K562 (cell line): ENCODE results near the gene MBNL2. TPM values are rescaled to one million over a fixed set of nuclear protein-coding genes. Genes with fewer than 3 reads are reported as not detected.

ENCODE experiments used
- ATAC-seq: fragments of 200-7000 bp; cut with Tn5 transposase; 3 replicates; pipeline ENCODE4 v1.9.1; 2020; ENCODE audit warnings: moderate library complexity
- BruUV-seq: library from RNA; stranded (reverse); fragments of 400-500 nt; replicated peaks from 2 replicates; lab custom pipeline; 2021; lab: Mats Ljungman, UMichigan
- CTCF ChIA-PET: fragments of 300-600 bp; formaldehyde crosslinking; extraction: SDS; loops from one replicate; lab custom pipeline; 2021; ENCODE audit warnings: low intra/inter-chr PET ratio; lab: Yijun Ruan, JAX
- POLR2A ChIA-PET: fragments of 300-600, 350-650 bp; sonication (Branson Sonifier 250); formaldehyde crosslinking; extraction: SDS; loops from one replicate; lab custom pipeline; 2021; ENCODE audit warnings: antibody characterized with exemption, inconsistent platforms; lab: Yijun Ruan, JAX
- DNase-seq, 4 experiments: peaks; one replicate each; pipeline versions ENCODE4 v3.0.0 to v3.0.0-alpha.2; 2011 to 2018; ENCODE audit warnings: low spot score in 3 of 4, mixed read lengths in 3 of 4; ENCODE audit errors: extremely low read depth in 1 of 4
- FAIRE-seq: peaks from 2 replicates; lab custom pipeline; 2011; peaks lifted over from hg19 to GRCh38; lab: Jason Lieb, UNC
- H2AFZ ChIP-seq: 2 replicates; pipeline ENCODE4 v1.6.0; 2011; ENCODE audit warnings: low read depth, low read length, control low read depth, inconsistent platforms
- H3K27ac ChIP-seq: fragments of 200-600 bp; 3 replicates; pipeline ENCODE4 v1.8.0; 2011; ENCODE audit warnings: low read depth, mild to moderate bottlenecking, control low read depth, inconsistent platforms, low read length, moderate library complexity, mixed read lengths; ENCODE audit errors: extremely low read depth
- H3K27me3 ChIP-seq, 2 experiments: fragments of 300-600 bp in 1 of 2; 2 replicates in 1 of 2; 3 replicates in 1 of 2; pipeline versions ENCODE4 v1.6.0 to v1.8.0; 2011; ENCODE audit warnings: inconsistent platforms in 2 of 2, low read length in 2 of 2, mild to moderate bottlenecking in 1 of 2, mixed read lengths in 1 of 2, moderate library complexity in 1 of 2; ENCODE audit not compliant: control insufficient read depth in 2 of 2, insufficient read depth in 2 of 2
- H3K36me3 ChIP-seq: fragments of 300-600 bp; 3 replicates; pipeline ENCODE4 v1.8.0; 2011; ENCODE audit warnings: mild to moderate bottlenecking, low read length, inconsistent platforms; ENCODE audit not compliant: control insufficient read depth, insufficient read depth
- H3K4me1 ChIP-seq, 2 experiments: fragments of 200-600 bp in 1 of 2; replicated peaks in 1 of 2; 2 replicates in 1 of 2; 3 replicates in 1 of 2; pipeline versions ENCODE4 v1.5.1 to v1.8.0; 2011; ENCODE audit warnings: inconsistent platforms in 2 of 2, low read length in 2 of 2, mild to moderate bottlenecking in 1 of 2, mixed read lengths in 1 of 2, moderate library complexity in 1 of 2; ENCODE audit not compliant: control insufficient read depth in 2 of 2, insufficient read depth in 2 of 2
- H3K4me2 ChIP-seq: 2 replicates; pipeline ENCODE4 v1.6.1; 2011; ENCODE audit warnings: low read length, control low read depth, inconsistent platforms, mixed read lengths; ENCODE audit not compliant: insufficient read depth
- H3K4me3 ChIP-seq: fragments of 200-600 bp; sonication (generic), shearing (Covaris generic); 2 replicates; pipeline ENCODE4 v1.5.1; 2016; ENCODE audit warnings: control low read depth, inconsistent platforms
- H3K79me2 ChIP-seq: fragments of 200-600 bp; 3 replicates; pipeline ENCODE4 v1.8.0; 2011; ENCODE audit warnings: low read length, inconsistent platforms; ENCODE audit not compliant: control insufficient read depth, insufficient read depth
- H3K9ac ChIP-seq, 2 experiments: 2 replicates each; pipeline versions ENCODE4 v1.6.0 to v1.6.1; 2011; ENCODE audit warnings: low read depth in 2 of 2, low read length in 2 of 2, control low read depth in 1 of 2, inconsistent platforms in 1 of 2, mild to moderate bottlenecking in 1 of 2, mixed read lengths in 1 of 2; ENCODE audit not compliant: insufficient read depth in 1 of 2
- H3K9me1 ChIP-seq: one replicate; pipeline ENCODE4 v1.6.0; 2011; ENCODE audit warnings: inconsistent platforms, mild to moderate bottlenecking, low read length, moderate library complexity; ENCODE audit not compliant: control insufficient read depth, insufficient read depth
- H3K9me3 ChIP-seq: replicated peaks from 2 replicates; pipeline ENCODE4 v1.5.1; 2011; ENCODE audit warnings: low read depth, low read length, inconsistent platforms; ENCODE audit not compliant: control insufficient read depth, insufficient read depth
- H4K20me1 ChIP-seq: replicated peaks from 2 replicates; pipeline ENCODE4 v1.6.1; 2011; ENCODE audit warnings: low read length, inconsistent platforms, mixed read lengths; ENCODE audit not compliant: control insufficient read depth, insufficient read depth
- ADNP ChIP-seq: fragments of 200-800 bp; sonication (Bioruptor generic); IDR thresholded peaks from 2 replicates; pipeline ENCODE4 v1.6.1; 2016; ENCODE audit warnings: missing genetic modification characterization, missing compliant biosample characterization
- PKNOX1 ChIP-seq: fragments of 450-650 bp; IDR thresholded peaks from 2 replicates; pipeline ENCODE4 v1.6.1; 2016
- PTTG1 ChIP-seq: fragments of 450-650 bp; IDR thresholded peaks from 2 replicates; pipeline ENCODE4 v1.6.1; 2016; ENCODE audit warnings: low read depth, mild to moderate bottlenecking, missing genetic modification characterization, missing compliant biosample characterization
- SP1 ChIP-seq: sonication (generic); formaldehyde crosslinking; IDR thresholded peaks from 2 replicates; pipeline ENCODE4 v1.8.1; 2022; ENCODE audit warnings: mild to moderate bottlenecking, missing genetic modification reagents
- ZKSCAN8 ChIP-seq: fragments of 200-800 bp; sonication (Bioruptor generic); IDR thresholded peaks from 2 replicates; pipeline ENCODE4 v1.6.1; 2016; ENCODE audit warnings: missing genetic modification characterization, missing compliant biosample characterization
- WGBS: fragments of 100-300 bp; shearing (Covaris generic); methylation state at CpG from one replicate; pipeline ENCODE4 v1.1.6; 2016; ENCODE audit warnings: low coverage, mixed read lengths; ENCODE audit not compliant: insufficient coverage; ENCODE audit errors: missing lambda C conversion rate; 5-methylcytosine and 5-hydroxymethylcytosine counted together
- in situ Hi-C: fragments of 300-500 bp; cut with MboI; formaldehyde crosslinking; loops from 4 replicates; pipeline ENCODE4 v1.15.0; 2018; ENCODE audit warnings: inconsistent platforms, mixed read lengths
- intact Hi-C: fragments of 100-400 bp; cut with micrococcal nuclease; formaldehyde crosslinking; loops from 2 replicates; pipeline ENCODE4 v1.14.2; 2022
- polyA plus RNA-seq, 8 experiments: library from polyadenylated mRNA; depleted of rRNA in 4 of 8; stranded (reverse) in 5 of 8; unstranded in 3 of 8; fragments of >200 nt; fragmentation: Nextera tagmentation in 2 of 8; fragmentation: Illumina TruSeq in 1 of 8; extraction: Ambion mirVana in 2 of 8; extraction: Trizol in 1 of 8; gene quantifications; 2 replicates each; pipeline versions ENCODE4 v1.2.1 to v1.2.3, GENCODE V29; 2011 to 2014; ENCODE audit warnings: inconsistent platforms in 1 of 8, missing spikeins in 1 of 8
- total RNA-seq, 7 experiments: library from RNA; depleted of rRNA in 6 of 7; stranded (reverse); fragments of >200 nt in 6 of 7; fragmentation: Illumina TruSeq in 2 of 7; extraction: Trizol in 2 of 7; gene quantifications; 2 replicates each; pipeline versions ENCODE4 v1.2.1 to v1.2.3, GENCODE V29; 2011 to 2021; ENCODE audit warnings: low replicate concordance in 1 of 7
- TF ChIP-seq, protein P1 (sequence below): fragments of 450-650 bp; IDR thresholded peaks from 2 replicates; pipeline ENCODE4 v1.6.1; 2016; ENCODE audit warnings: low read depth
- TF ChIP-seq, protein P2 (sequence below): fragments of 250-450 bp; sonication (Bioruptor Pico); IDR thresholded peaks from 2 replicates; pipeline ENCODE4 v1.4.0; 2020; ENCODE audit warnings: mild to moderate bottlenecking, moderate library complexity
- TF ChIP-seq, protein P3 (sequence below), 2 experiments: fragments of 450-650 bp in 1 of 2; sonication (generic) in 1 of 2; formaldehyde crosslinking in 1 of 2; IDR thresholded peaks in 1 of 2; conservative IDR thresholded peaks in 1 of 2; 2 replicates each; pipeline versions ENCODE4 v1.6.1 to v1.8.1; 2016 to 2023; ENCODE audit warnings: mild to moderate bottlenecking in 2 of 2, moderate library complexity in 2 of 2, inconsistent platforms in 1 of 2, missing genetic modification reagents in 1 of 2
- TF ChIP-seq, protein P4 (sequence below), 2 experiments: fragments of 450-650 bp in 1 of 2; sonication (generic) in 1 of 2; formaldehyde crosslinking; conservative IDR thresholded peaks; 2 replicates each; pipeline versions ENCODE4 v1.4.0 to v1.8.1; 2020 to 2022; ENCODE audit warnings: mild to moderate bottlenecking in 1 of 2, missing genetic modification reagents in 1 of 2

The MBNL2 gene
- total and polyA plus RNA-seq, 9 of the 15 experiments (the other 6 are each of a cell fraction or from before 2014, with no cell fraction given), result 7.0 to 24.8 (median 13.8) TPM

DNA sequence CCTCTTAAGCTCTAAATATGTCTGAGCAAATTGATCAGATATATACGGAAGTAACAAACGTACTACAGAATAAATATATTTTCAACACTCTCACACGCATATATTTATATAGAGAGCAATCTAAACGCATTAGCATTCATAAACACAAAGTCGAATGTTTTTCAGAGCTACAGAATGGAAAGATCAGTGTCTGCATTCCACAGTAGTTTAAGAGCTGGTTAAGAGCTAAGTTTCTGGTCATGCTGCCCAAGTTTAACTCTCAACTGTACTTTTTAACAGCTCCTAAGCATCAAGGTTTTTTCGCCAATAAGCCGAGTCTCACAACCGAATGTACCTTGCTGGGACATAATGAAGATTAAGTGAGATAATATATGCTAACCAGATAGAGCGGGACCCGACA is 175.1 kb downstream of the MBNL2 start:
- POLR2A ChIA-PET, result interaction anchor here (0.5 to 0.6 kb wide), 2 partner anchors 57 to 382 kb away, joined by 3 to 4 read pairs; no protein-coding TSS in a partner anchor
- H4K20me1 ChIP-seq, result no peaks in the 10 kb centered on the region
- DNase-seq (no peak), FAIRE-seq (no peak), ATAC-seq (no peak)
- H3K4me3 ChIP-seq, result no peak overlapping the region
- no peak overlapping the region for H3K9ac ChIP-seq
- no peaks in the 10 kb centered on the region for H3K36me3 ChIP-seq
- CTCF ChIA-PET, result no interaction called here
- H3K4me1 ChIP-seq, result no peaks in the 10 kb centered on the region; a peak in 2 of 5 replicates
- in situ Hi-C loops, result no loop called here
- no peak overlapping the region for H2AFZ ChIP-seq
- no peak overlapping the region for H3K4me2 ChIP-seq
- no peaks in the 10 kb centered on the region for H3K9me3 ChIP-seq
- no peak overlapping the region for H3K27ac ChIP-seq
- H3K79me2 ChIP-seq, result no peaks in the 10 kb centered on the region
- no peaks in the 10 kb centered on the region for H3K27me3 ChIP-seq
- no peaks in the 10 kb centered on the region for H3K9me1 ChIP-seq
- intact Hi-C loops, result loop anchor here (10.0 kb wide), 1 partner anchor 178 kb away; no protein-coding TSS in a partner anchor
- no TSS peak for BruUV-seq
- WGBS, result 7% methylated on average over 10 of the region's 10 CpGs
- TF ChIP-seq PKNOX1, result no peak
- no peak for TF ChIP-seq PTTG1
- TF ChIP-seq, protein P1, sequence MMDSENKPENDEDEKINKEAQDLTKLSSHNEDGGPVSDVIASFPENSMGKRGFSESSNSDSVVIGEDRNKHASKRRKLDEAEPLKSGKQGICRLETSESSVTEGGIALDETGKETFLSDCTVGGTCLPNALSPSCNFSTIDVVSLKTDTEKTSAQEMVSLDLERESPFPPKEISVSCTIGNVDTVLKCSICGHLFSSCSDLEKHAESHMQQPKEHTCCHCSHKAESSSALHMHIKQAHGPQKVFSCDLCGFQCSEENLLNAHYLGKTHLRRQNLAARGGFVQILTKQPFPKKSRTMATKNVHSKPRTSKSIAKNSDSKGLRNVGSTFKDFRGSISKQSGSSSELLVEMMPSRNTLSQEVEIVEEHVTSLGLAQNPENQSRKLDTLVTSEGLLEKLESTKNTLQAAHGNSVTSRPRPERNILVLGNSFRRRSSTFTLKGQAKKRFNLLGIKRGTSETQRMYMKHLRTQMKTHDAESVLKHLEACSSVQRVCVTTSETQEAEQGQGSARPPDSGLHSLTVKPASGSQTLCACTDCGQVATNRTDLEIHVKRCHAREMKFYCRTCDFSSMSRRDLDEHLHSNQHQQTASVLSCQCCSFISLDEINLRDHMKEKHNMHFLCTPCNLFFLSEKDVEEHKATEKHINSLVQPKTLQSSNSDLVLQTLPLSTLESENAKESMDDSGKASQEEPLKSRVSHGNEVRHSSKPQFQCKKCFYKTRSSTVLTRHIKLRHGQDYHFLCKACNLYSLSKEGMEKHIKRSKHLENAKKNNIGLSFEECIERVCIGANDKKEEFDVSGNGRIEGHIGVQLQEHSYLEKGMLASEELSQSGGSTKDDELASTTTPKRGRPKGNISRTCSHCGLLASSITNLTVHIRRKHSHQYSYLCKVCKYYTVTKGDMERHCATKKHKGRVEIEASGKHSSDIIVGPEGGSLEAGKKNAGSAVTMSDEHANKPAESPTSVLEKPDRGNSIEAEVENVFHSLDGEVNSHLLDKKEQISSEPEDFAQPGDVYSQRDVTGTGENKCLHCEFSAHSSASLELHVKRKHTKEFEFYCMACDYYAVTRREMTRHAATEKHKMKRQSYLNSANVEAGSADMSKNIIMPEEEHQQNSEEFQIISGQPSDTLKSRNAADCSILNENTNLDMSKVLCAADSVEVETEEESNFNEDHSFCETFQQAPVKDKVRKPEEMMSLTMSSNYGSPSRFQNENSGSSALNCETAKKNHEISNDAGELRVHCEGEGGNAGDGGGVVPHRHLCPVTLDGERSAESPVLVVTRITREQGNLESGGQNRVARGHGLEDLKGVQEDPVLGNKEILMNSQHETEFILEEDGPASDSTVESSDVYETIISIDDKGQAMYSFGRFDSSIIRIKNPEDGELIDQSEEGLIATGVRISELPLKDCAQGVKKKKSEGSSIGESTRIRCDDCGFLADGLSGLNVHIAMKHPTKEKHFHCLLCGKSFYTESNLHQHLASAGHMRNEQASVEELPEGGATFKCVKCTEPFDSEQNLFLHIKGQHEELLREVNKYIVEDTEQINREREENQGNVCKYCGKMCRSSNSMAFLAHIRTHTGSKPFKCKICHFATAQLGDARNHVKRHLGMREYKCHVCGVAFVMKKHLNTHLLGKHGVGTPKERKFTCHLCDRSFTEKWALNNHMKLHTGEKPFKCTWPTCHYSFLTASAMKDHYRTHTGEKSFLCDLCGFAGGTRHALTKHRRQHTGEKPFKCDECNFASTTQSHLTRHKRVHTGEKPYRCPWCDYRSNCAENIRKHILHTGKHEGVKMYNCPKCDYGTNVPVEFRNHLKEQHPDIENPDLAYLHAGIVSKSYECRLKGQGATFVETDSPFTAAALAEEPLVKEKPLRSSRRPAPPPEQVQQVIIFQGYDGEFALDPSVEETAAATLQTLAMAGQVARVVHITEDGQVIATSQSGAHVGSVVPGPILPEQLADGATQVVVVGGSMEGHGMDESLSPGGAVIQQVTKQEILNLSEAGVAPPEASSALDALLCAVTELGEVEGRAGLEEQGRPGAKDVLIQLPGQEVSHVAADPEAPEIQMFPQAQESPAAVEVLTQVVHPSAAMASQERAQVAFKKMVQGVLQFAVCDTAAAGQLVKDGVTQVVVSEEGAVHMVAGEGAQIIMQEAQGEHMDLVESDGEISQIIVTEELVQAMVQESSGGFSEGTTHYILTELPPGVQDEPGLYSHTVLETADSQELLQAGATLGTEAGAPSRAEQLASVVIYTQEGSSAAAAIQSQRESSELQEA, result no peak
- TF ChIP-seq, protein P2, sequence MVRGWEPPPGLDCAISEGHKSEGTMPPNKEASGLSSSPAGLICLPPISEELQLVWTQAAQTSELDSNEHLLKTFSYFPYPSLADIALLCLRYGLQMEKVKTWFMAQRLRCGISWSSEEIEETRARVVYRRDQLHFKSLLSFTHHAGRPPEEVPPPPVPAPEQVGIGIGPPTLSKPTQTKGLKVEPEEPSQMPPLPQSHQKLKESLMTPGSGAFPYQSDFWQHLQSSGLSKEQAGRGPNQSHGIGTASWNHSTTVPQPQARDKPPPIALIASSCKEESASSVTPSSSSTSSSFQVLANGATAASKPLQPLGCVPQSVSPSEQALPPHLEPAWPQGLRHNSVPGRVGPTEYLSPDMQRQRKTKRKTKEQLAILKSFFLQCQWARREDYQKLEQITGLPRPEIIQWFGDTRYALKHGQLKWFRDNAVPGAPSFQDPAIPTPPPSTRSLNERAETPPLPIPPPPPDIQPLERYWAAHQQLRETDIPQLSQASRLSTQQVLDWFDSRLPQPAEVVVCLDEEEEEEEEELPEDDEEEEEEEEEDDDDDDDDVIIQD (CRISPR knock-in tag), result no peak
- TF ChIP-seq, protein P3, sequence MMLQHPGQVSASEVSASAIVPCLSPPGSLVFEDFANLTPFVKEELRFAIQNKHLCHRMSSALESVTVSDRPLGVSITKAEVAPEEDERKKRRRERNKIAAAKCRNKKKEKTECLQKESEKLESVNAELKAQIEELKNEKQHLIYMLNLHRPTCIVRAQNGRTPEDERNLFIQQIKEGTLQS (IDR thresholded peaks at IDR 0.05), result no peak
- TF ChIP-seq, protein P3 (CRISPR knock-in tag; conservative IDR thresholded peaks at IDR 0.05), result no peak
- no peak for TF ChIP-seq ZKSCAN8 (CRISPR knock-in tag)
- TF ChIP-seq ADNP, result no peak
- no peak for TF ChIP-seq SP1
- TF ChIP-seq, protein P4, sequence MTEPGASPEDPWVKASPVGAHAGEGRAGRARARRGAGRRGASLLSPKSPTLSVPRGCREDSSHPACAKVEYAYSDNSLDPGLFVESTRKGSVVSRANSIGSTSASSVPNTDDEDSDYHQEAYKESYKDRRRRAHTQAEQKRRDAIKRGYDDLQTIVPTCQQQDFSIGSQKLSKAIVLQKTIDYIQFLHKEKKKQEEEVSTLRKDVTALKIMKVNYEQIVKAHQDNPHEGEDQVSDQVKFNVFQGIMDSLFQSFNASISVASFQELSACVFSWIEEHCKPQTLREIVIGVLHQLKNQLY (CRISPR knock-in tag; conservative IDR thresholded peaks at IDR 0.05), result no peak
